SJCRH30 (cell line): ENCODE measurements around the gene GNB4. TPM values are rescaled to one million over a fixed set of nuclear protein-coding genes. Genes with fewer than 3 reads are reported as not detected.
A peak's percentile ranks its signal among the peaks of the same experiment; 100 is the strongest.

ENCODE experiments used
- DNase-seq, 2 experiments: peaks; one replicate each; pipeline ENCODE4 v3.0.0-alpha.2; 2015 to 2020
- H3K27ac ChIP-seq: fragments of 250-450 bp; sonication (Bioruptor Pico); 2 replicates; pipeline ENCODE4 v1.5.1; 2020; ENCODE audit warnings: mild to moderate bottlenecking, moderate library complexity
- H3K27me3 ChIP-seq: fragments of 250-450 bp; sonication (Bioruptor Pico); 2 replicates; pipeline ENCODE4 v1.5.1; 2020; ENCODE audit warnings: mild to moderate bottlenecking, moderate library complexity
- H3K36me3 ChIP-seq: fragments of 250-450 bp; sonication (Bioruptor Pico); 2 replicates; pipeline ENCODE4 v1.5.1; 2020; ENCODE audit warnings: mild to moderate bottlenecking, moderate library complexity
- H3K4me1 ChIP-seq: fragments of 250-450 bp; sonication (Bioruptor Pico); 2 replicates; pipeline ENCODE4 v1.5.1; 2020; ENCODE audit warnings: mild to moderate bottlenecking, moderate library complexity
- H3K4me3 ChIP-seq: fragments of 250-450 bp; sonication (Bioruptor Pico); 2 replicates; pipeline ENCODE4 v1.5.1; 2020; ENCODE audit warnings: mild to moderate bottlenecking, moderate library complexity
- H3K9me3 ChIP-seq: fragments of 250-450 bp; sonication (Bioruptor Pico); replicated peaks from 2 replicates; pipeline ENCODE4 v1.5.1; 2020; ENCODE audit warnings: mild to moderate bottlenecking, moderate library complexity
- total RNA-seq: library from RNA; depleted of rRNA; stranded (reverse); fragments of >200 nt; shearing (Covaris generic); gene quantifications from 2 replicates; pipeline ENCODE4 v1.2.3, GENCODE V29; 2014

Gene GNB4
- total RNA-seq, 1 experiment from 2014 or later = 48.1 TPM

- no peak for DNase-seq
- H3K27me3 ChIP-seq = no peaks in the 10 kb centered on the region
- H3K4me1 ChIP-seq = no peaks in the 10 kb centered on the region
- no peaks in the 10 kb centered on the region for H3K9me3 ChIP-seq
- H3K36me3 ChIP-seq = peaks cover 2% of the 10 kb centered on the region
- no peak overlapping the region for H3K4me3 ChIP-seq
- H3K27ac ChIP-seq = no peak overlapping the region
Measured at GRCh38 chr3:179418610-179419009, 32.7 kb downstream of the GNB4 start.

DNA sequence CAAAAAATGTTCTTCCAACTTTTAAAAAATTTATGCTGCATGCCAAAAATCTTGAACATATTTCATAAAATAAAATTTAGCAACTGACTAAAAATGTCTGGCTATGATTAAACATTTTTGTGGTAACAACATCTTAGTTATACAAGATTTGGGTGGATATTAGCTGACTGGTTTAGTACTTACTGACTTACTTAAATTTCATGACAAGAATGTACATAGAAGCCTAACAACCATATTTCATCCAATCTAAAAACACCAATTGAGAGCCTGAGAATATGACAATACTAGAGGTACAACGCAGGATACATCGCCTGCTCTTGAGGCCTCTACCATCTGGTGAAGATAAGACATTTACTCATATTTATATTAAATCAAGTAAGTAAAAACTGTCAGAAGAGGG, 34.6 kb downstream of the GNB4 start:
- peaks cover 2% of the 10 kb centered on the region for H3K36me3 ChIP-seq
- no peaks in the 10 kb centered on the region for H3K4me1 ChIP-seq
- DNase-seq = no peak

GRCh38 chr3:179415377-179415776, 35.9 kb downstream of the GNB4 start:
- Histone ChIP-seq H3K4me3 (no peak overlapping the region), H3K36me3 (peaks cover 2% of the 10 kb centered on the region), H3K9me3 (no peaks in the 10 kb centered on the region), H3K4me1 (peaks cover 3% of the 10 kb centered on the region; the same call in 1 of the 2 replicates), H3K27ac (no peak overlapping the region), H3K27me3 (no peaks in the 10 kb centered on the region)
- DNase-seq = no peak

More for the DNA sequence above, 34.6 kb downstream of the GNB4 start:
- Histone ChIP-seq H3K4me3 (no peak overlapping the region), H3K9me3 (no peaks in the 10 kb centered on the region), H3K27ac (no peak overlapping the region), H3K27me3 (no peaks in the 10 kb centered on the region)

GRCh38 chr3:179414804-179415203, 36.5 kb downstream of the GNB4 start:
- DNase-seq = no peak
- H3K9me3 ChIP-seq = no peaks in the 10 kb centered on the region
- no peaks in the 10 kb centered on the region for H3K27me3 ChIP-seq
- peaks cover 2% of the 10 kb centered on the region for H3K36me3 ChIP-seq
- H3K4me3 ChIP-seq = no peak overlapping the region
- H3K27ac ChIP-seq = no peak overlapping the region
- H3K4me1 ChIP-seq = peaks cover 3% of the 10 kb centered on the region; the same call in 1 of the 2 replicates

DNA sequence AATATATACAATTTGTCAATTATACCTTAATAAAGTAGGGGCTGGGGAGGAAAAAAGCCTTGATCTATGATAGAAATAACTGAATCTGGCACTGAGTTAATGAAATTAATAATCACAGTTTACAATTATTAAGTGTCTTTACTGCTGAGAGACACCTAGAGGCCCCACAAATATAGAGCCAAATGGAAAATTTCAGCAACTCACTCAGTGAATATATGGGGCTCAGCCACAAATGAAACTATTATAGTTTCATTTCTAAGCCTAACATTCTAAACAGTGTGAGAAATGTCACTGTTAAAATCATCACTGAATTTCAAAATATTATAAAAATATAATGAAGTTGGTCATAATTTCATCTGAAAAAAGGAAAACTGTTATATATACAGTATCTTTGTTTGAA, 40.3 kb downstream of the GNB4 start:
- Histone ChIP-seq H3K36me3 (peaks cover 3% of the 10 kb centered on the region), H3K4me1 (peaks cover 3% of the 10 kb centered on the region; the same call in 1 of the 2 replicates), H3K27me3 (no peaks in the 10 kb centered on the region), H3K4me3 (no peak overlapping the region), H3K9me3 (no peaks in the 10 kb centered on the region), H3K27ac (no peak overlapping the region)
- DNase-seq = no peak

- Histone ChIP-seq H3K36me3 (peaks cover 7% of the 10 kb centered on the region), H3K9me3 (no peaks in the 10 kb centered on the region), H3K27me3 (no peaks in the 10 kb centered on the region), H3K27ac (no peak overlapping the region), H3K4me1 (peaks cover 3% of the 10 kb centered on the region; the same call in 1 of the 2 replicates), H3K4me3 (no peak overlapping the region)
- peak; percentile 5 to 27 for DNase-seq
Measured at GRCh38 chr3:179410331-179410730, 40.9 kb downstream of the GNB4 start.

- Histone ChIP-seq H3K36me3 (peaks cover 14% of the 10 kb centered on the region; the same call in 1 of the 2 replicates), H3K27ac (no peak overlapping the region), H3K4me1 (no peaks in the 10 kb centered on the region), H3K4me3 (no peak overlapping the region), H3K27me3 (no peaks in the 10 kb centered on the region), H3K9me3 (no peaks in the 10 kb centered on the region)
- no peak for DNase-seq
Measured at GRCh38 chr3:179404307-179404706, 47.0 kb downstream of the GNB4 start.

DNA sequence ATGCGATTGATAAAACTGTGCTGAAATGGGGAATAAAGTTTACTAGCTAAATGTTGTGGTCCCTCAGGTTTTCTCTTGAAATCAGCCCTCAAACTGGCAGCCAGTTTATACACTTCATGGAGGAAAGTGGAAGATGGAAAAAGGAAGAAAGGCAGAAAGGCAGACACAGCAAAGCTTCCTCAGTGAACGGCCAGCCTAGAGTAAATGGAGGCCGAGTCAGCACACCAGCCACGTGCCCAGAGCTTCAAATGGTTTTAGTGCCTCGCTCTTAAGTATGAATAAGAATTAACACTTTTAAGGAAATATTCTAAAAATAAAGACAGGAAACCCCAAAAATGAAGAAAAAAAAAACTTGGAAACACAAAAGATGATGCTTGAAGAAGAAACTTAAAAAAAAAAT, 48.3 kb downstream of the GNB4 start:
- Histone ChIP-seq H3K4me3 (no peak overlapping the region), H3K9me3 (no peaks in the 10 kb centered on the region), H3K36me3 (peaks cover 14% of the 10 kb centered on the region; the same call in 1 of the 2 replicates), H3K27ac (no peak overlapping the region), H3K4me1 (no peaks in the 10 kb centered on the region), H3K27me3 (no peaks in the 10 kb centered on the region)
- DNase-seq = no peak

- H3K4me1 ChIP-seq = no peaks in the 10 kb centered on the region
- H3K9me3 ChIP-seq = no peaks in the 10 kb centered on the region
- no peak overlapping the region for H3K4me3 ChIP-seq
- H3K27me3 ChIP-seq = no peaks in the 10 kb centered on the region
- H3K36me3 ChIP-seq = peaks cover 16% of the 10 kb centered on the region; the same call in 1 of the 2 replicates
- H3K27ac ChIP-seq = no peak overlapping the region
- no peak for DNase-seq
Measured at GRCh38 chr3:179401561-179401960, 49.7 kb downstream of the GNB4 start.

- no peak overlapping the region for H3K27ac ChIP-seq
- H3K36me3 ChIP-seq = peaks cover 17% of the 10 kb centered on the region; the same call in 1 of the 2 replicates
- no peaks in the 10 kb centered on the region for H3K4me1 ChIP-seq
- DNase-seq = no peak
- no peaks in the 10 kb centered on the region for H3K27me3 ChIP-seq
- H3K4me3 ChIP-seq = no peak overlapping the region
- no peaks in the 10 kb centered on the region for H3K9me3 ChIP-seq
Measured at GRCh38 chr3:179398574-179399231, 52.6 kb downstream of the GNB4 start.

- DNase-seq = no peak
- Histone ChIP-seq H3K9me3 (no peaks in the 10 kb centered on the region), H3K36me3 (peaks cover 30% of the 10 kb centered on the region), H3K4me3 (no peak overlapping the region), H3K27me3 (no peaks in the 10 kb centered on the region), H3K27ac (no peak overlapping the region), H3K4me1 (no peaks in the 10 kb centered on the region)
Measured at GRCh38 chr3:179391906-179392305, 59.4 kb downstream of the GNB4 start.

GRCh38 chr3:179376474-179376873, 74.8 kb downstream of the GNB4 start:
- Histone ChIP-seq H3K27ac (no peak overlapping the region), H3K27me3 (no peaks in the 10 kb centered on the region), H3K9me3 (no peaks in the 10 kb centered on the region), H3K4me3 (no peak overlapping the region), H3K36me3 (peaks cover 27% of the 10 kb centered on the region), H3K4me1 (no peaks in the 10 kb centered on the region)
- DNase-seq = no peak

- no peaks in the 10 kb centered on the region for H3K9me3 ChIP-seq
- no peaks in the 10 kb centered on the region for H3K27me3 ChIP-seq
- no peaks in the 10 kb centered on the region for H3K4me1 ChIP-seq
- H3K27ac ChIP-seq = no peak overlapping the region
- no peak overlapping the region for H3K4me3 ChIP-seq
- no peak for DNase-seq
- peaks cover 17% of the 10 kb centered on the region; the same call in 1 of the 2 replicates for H3K36me3 ChIP-seq
Measured at GRCh38 chr3:179375091-179375999, 75.9 kb downstream of the GNB4 start.

- Histone ChIP-seq H3K9me3 (no peaks in the 10 kb centered on the region), H3K36me3 (peaks cover 7% of the 10 kb centered on the region; the same call in 1 of the 2 replicates), H3K27me3 (no peaks in the 10 kb centered on the region), H3K4me1 (no peaks in the 10 kb centered on the region), H3K27ac (no peak overlapping the region), H3K4me3 (no peak overlapping the region)
- DNase-seq = no peak
Measured at GRCh38 chr3:179373938-179374337, 77.3 kb downstream of the GNB4 start.

DNA sequence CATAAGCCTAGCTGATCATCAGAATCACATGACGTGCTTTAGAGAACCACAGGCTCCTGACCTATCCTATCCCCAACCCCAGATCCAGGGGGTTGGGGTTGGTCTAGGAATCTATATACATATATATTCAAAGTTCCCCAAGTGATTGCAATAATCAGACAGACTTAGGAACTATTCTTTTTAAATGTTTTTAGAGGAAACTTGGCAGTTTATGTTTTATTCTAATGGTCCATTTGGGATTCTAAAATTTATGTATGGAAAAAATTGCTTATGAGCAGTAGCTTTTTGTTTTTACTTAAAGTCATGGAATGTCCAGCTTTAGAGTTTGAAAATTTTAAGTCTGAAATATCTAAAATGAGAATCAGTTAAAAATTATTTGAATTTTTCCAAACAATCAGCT, 81.6 kb downstream of the GNB4 start:
- Histone ChIP-seq H3K36me3 (peaks cover 21% of the 10 kb centered on the region), H3K27me3 (no peaks in the 10 kb centered on the region), H3K9me3 (no peaks in the 10 kb centered on the region), H3K4me3 (no peak overlapping the region), H3K4me1 (no peaks in the 10 kb centered on the region), H3K27ac (no peak overlapping the region)
- no peak for DNase-seq
